MM.1S (cell line): Measurements from ENCODE around the gene SNX3.

Experiments
- DNase-seq: peaks from one replicate; pipeline ENCODE4 v3.0.0-alpha.2; 2015
- H2AFZ ChIP-seq: fragments of 300-600 bp; sonication (generic); 2 replicates; pipeline ENCODE4 v1.6.0; 2016; ENCODE audit warnings: antibody characterized with exemption, low read length
- H3F3A ChIP-seq: fragments of 300-600 bp; sonication (generic); 2 replicates; pipeline ENCODE4 v1.6.1; 2016; ENCODE audit warnings: mild to moderate bottlenecking, antibody characterized with exemption, low read length, moderate library complexity, mixed read lengths; ENCODE audit not compliant: insufficient read depth
- H3K27ac ChIP-seq: fragments of 300-600 bp; sonication (generic); 2 replicates; pipeline ENCODE4 v1.5.1; 2016; ENCODE audit warnings: mild to moderate bottlenecking, low read length
- H3K27me3 ChIP-seq: fragments of 300-600 bp; sonication (generic); replicated peaks from 2 replicates; pipeline ENCODE4 v1.6.0; 2016; ENCODE audit warnings: low read length; ENCODE audit not compliant: insufficient read depth
- H3K36me3 ChIP-seq: fragments of 300-600 bp; sonication (generic); replicated peaks from 2 replicates; pipeline ENCODE4 v1.6.1; 2016; ENCODE audit warnings: mild to moderate bottlenecking, low read length, mixed read lengths; ENCODE audit not compliant: insufficient read depth
- H3K4me1 ChIP-seq: fragments of 300-600 bp; sonication (generic); 2 replicates; pipeline ENCODE4 v1.6.1; 2016; ENCODE audit warnings: low read length, mixed read lengths
- H3K4me2 ChIP-seq: fragments of 300-600 bp; sonication (generic); 2 replicates; pipeline ENCODE4 v1.6.0; 2016; ENCODE audit warnings: low read depth, low read length
- H3K4me3 ChIP-seq: fragments of 300-600 bp; sonication (generic); 2 replicates; pipeline ENCODE4 v1.5.1; 2016; ENCODE audit warnings: low read length, mixed read lengths
- H3K79me2 ChIP-seq: fragments of 300-600 bp; sonication (generic); 2 replicates; pipeline ENCODE4 v1.6.1; 2016; ENCODE audit warnings: mixed run types, low read length, mixed read lengths
- H3K9ac ChIP-seq: fragments of 300-600 bp; sonication (generic); 2 replicates; pipeline ENCODE4 v1.6.1; 2016; ENCODE audit warnings: low read length, mixed read lengths
- H3K9me2 ChIP-seq: fragments of 300-600 bp; sonication (generic); replicated peaks from 2 replicates; pipeline ENCODE4 v1.6.1; 2016; ENCODE audit warnings: mild to moderate bottlenecking, low read length, mixed read lengths; ENCODE audit not compliant: insufficient read depth
- H3K9me3 ChIP-seq: fragments of 300-600 bp; sonication (generic); replicated peaks from 2 replicates; pipeline ENCODE4 v1.6.1; 2016; ENCODE audit warnings: mild to moderate bottlenecking, low read length, mixed read lengths; ENCODE audit not compliant: insufficient read depth
- H4K20me1 ChIP-seq: fragments of 300-600 bp; sonication (generic); 2 replicates; pipeline ENCODE4 v1.6.1; 2016; ENCODE audit warnings: mild to moderate bottlenecking, low read length, moderate library complexity, mixed read lengths; ENCODE audit not compliant: insufficient read depth
- EZH2 ChIP-seq: fragments of 300-600 bp; sonication (generic); optimal IDR thresholded peaks from 2 replicates; pipeline ENCODE3; 2017; ENCODE audit warnings: low read depth, mild to moderate bottlenecking, antibody characterized with exemption, low read length, mixed read lengths
- EZH2phosphoT487 ChIP-seq: fragments of 300-600 bp; sonication (generic); IDR thresholded peaks from 2 replicates; pipeline ENCODE4 v1.6.1; 2018; ENCODE audit warnings: antibody characterized with exemption, low read length
- TF ChIP-seq, protein P1 (sequence below): fragments of 300-600 bp; sonication (generic); IDR thresholded peaks from 2 replicates; pipeline ENCODE4 v1.5.1; 2016; ENCODE audit warnings: antibody characterized with exemption, low read length, mixed read lengths

The SNX3 gene

GRCh38 chr6:108167449-108168089 lies 93.3 kb downstream of the SNX3 start:
- Histone ChIP-seq H3K4me2 (peak overlapping the region; percentile 85; the same call in 1 of the 2 replicates), H3K27ac (no peak overlapping the region), H3K4me3 (no peak overlapping the region), H4K20me1 (no peaks in the 10 kb centered on the region), H3K9me3 (no peaks in the 10 kb centered on the region), H3K36me3 (no peaks in the 10 kb centered on the region), H3K9ac (no peak overlapping the region), H3F3A (no peaks in the 10 kb centered on the region), H3K79me2 (no peaks in the 10 kb centered on the region), H2AFZ (no peak overlapping the region), H3K4me1 (no peaks in the 10 kb centered on the region), H3K9me2 (no peaks in the 10 kb centered on the region), H3K27me3 (peaks cover 8% of the 10 kb centered on the region; the same call in 1 of the 2 replicates)
- TF ChIP-seq EZH2phosphoT487 (no peak), EZH2 (no peak)
- TF ChIP-seq, protein P1, sequence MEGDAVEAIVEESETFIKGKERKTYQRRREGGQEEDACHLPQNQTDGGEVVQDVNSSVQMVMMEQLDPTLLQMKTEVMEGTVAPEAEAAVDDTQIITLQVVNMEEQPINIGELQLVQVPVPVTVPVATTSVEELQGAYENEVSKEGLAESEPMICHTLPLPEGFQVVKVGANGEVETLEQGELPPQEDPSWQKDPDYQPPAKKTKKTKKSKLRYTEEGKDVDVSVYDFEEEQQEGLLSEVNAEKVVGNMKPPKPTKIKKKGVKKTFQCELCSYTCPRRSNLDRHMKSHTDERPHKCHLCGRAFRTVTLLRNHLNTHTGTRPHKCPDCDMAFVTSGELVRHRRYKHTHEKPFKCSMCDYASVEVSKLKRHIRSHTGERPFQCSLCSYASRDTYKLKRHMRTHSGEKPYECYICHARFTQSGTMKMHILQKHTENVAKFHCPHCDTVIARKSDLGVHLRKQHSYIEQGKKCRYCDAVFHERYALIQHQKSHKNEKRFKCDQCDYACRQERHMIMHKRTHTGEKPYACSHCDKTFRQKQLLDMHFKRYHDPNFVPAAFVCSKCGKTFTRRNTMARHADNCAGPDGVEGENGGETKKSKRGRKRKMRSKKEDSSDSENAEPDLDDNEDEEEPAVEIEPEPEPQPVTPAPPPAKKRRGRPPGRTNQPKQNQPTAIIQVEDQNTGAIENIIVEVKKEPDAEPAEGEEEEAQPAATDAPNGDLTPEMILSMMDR: no peak
- no peak for DNase-seq

- Histone ChIP-seq H3K4me2 (no peak overlapping the region), H2AFZ (no peak overlapping the region), H3K4me3 (no peak overlapping the region), H3K79me2 (no peaks in the 10 kb centered on the region), H3K4me1 (no peaks in the 10 kb centered on the region), H3F3A (no peaks in the 10 kb centered on the region), H3K9me2 (no peaks in the 10 kb centered on the region), H3K27ac (no peak overlapping the region), H3K9me3 (no peaks in the 10 kb centered on the region), H3K27me3 (peaks cover 8% of the 10 kb centered on the region; the same call in 1 of the 2 replicates), H4K20me1 (no peaks in the 10 kb centered on the region), H3K9ac (no peak overlapping the region), H3K36me3 (no peaks in the 10 kb centered on the region)
- TF ChIP-seq, protein P1: no peak
- TF ChIP-seq EZH2phosphoT487 (no peak), EZH2 (no peak)
- DNase-seq: no peak
Measured at GRCh38 chr6:108166664-108167448, 94.0 kb downstream of the SNX3 start.

GRCh38 chr6:108165714-108166663 lies 94.9 kb downstream of the SNX3 start, which contains the start of gene NR2E1:
Gene NR2E1, plus strand, starts transcription at chr6:108166022. Its CDS starts 744 bp downstream, at chr6:108166766.
- H4K20me1 ChIP-seq: no peaks in the 10 kb centered on the region
- no peak within 1 kb of the TSS for H3K4me3 ChIP-seq
- no peaks in the 10 kb centered on the region for H3K9me2 ChIP-seq
- no peak for DNase-seq
- TF ChIP-seq EZH2 (no peak), EZH2phosphoT487 (no peak)
- TF ChIP-seq, protein P1: no peak
- H3K4me1 ChIP-seq: no peaks in the 10 kb centered on the region
- no peaks in the 10 kb centered on the region for H3K9me3 ChIP-seq
- peaks cover 8% of the 10 kb centered on the region; the same call in 1 of the 2 replicates for H3K27me3 ChIP-seq
- no peak within 1 kb of the TSS for H3K27ac ChIP-seq
- no peak within 1 kb of the TSS for H3K9ac ChIP-seq
- H3K79me2 ChIP-seq: no peaks in the 10 kb centered on the region
- H2AFZ ChIP-seq: no peak within 1 kb of the TSS
- no peaks in the 10 kb centered on the region for H3K36me3 ChIP-seq
- H3K4me2 ChIP-seq: no peak within 1 kb of the TSS
- H3F3A ChIP-seq: no peaks in the 10 kb centered on the region
